ENCODE results near the gene MACROD1.

MACROD1 gene

GRCh38 chr11:64072403-64072802 is 93.5 kb downstream of the MACROD1 start:
- TF ChIP-seq CTCF (conservative IDR thresholded peaks at IDR 0.05; ENCODE audit: low read depth, low read length): no peak
- no peak overlapping the region for H3K4me3 ChIP-seq (ENCODE audit: low read depth, low read length)
- DNase-seq (ENCODE audit: low read depth): no peak

GRCh38 chr11:64071849-64072248 is 94.1 kb downstream of the MACROD1 start:
- TF ChIP-seq CTCF (conservative IDR thresholded peaks at IDR 0.05; ENCODE audit: low read depth, low read length): no peak
- DNase-seq (ENCODE audit: low read depth): no peak
- no peak overlapping the region for H3K4me3 ChIP-seq (ENCODE audit: low read depth, low read length)

DNA sequence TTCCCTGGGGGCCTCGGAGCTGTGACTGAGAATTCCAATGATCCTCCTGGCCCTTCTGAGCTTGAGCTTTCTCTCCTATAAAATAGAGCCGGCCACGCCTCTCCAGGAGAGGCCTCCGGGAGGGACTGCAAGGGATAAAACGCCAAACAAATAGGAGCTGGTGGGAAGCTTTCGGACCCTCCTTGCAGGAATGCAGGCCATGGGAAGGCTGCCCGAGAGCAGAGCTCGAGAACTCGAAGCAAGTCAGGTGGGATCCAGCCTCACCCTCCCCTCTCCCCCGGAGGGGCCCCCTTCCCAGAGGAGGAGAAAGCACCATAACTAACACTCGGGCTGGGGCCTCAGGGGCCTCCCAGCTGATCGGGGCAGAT is 95.6 kb downstream of the MACROD1 start:
- no peak overlapping the region for H3K4me3 ChIP-seq (ENCODE audit: low read depth, low read length)
- no peak for TF ChIP-seq CTCF (conservative IDR thresholded peaks at IDR 0.05; ENCODE audit: low read depth, low read length)

GRCh38 chr11:64069401-64070313 is 96.3 kb downstream of the MACROD1 start:
- H3K4me3 ChIP-seq (ENCODE audit: low read depth, low read length): no peak overlapping the region
- TF ChIP-seq CTCF (conservative IDR thresholded peaks at IDR 0.05; ENCODE audit: low read depth, low read length): no peak
- DNase-seq (ENCODE audit: low read depth): no peak

More for the DNA sequence above, 95.6 kb downstream of the MACROD1 start:
- DNase-seq (ENCODE audit: low read depth): no peak

GRCh38 chr11:64068705-64069400 is 97.1 kb downstream of the MACROD1 start:
- no peak for DNase-seq (ENCODE audit: low read depth)
- no peak overlapping the region for H3K4me3 ChIP-seq (ENCODE audit: low read depth, low read length)
- no peak for TF ChIP-seq CTCF (conservative IDR thresholded peaks at IDR 0.05; ENCODE audit: low read depth, low read length)

GRCh38 chr11:64067230-64067993 is 98.5 kb downstream of the MACROD1 start:
- DNase-seq (ENCODE audit: low read depth): no peak
- no peak for TF ChIP-seq CTCF (conservative IDR thresholded peaks at IDR 0.05; ENCODE audit: low read depth, low read length)

More at GRCh38 chr11:64067230-64067993, 98.5 kb downstream of the MACROD1 start:
- no peak overlapping the region for H3K4me3 ChIP-seq (ENCODE audit: low read depth, low read length)

All from choroid plexus epithelial cell (primary cell).